Caki2 (cell line): ENCODE measurements around the gene POC1B. TPM values are rescaled to one million over a fixed set of nuclear protein-coding genes. Genes with fewer than 3 reads are reported as not detected.

Experiments used
- DNase-seq: peaks from one replicate; pipeline ENCODE4 v3.0.0-alpha.2; 2015; ENCODE audit warnings: low read depth
- in situ Hi-C: cut with HindIII; loops from 2 replicates; pipeline ENCODE4 v1.10.0; 2016; ENCODE audit warnings: low sequenced_read_pairs, low pct_unique_long_range_greater_than_20kb, mixed read lengths
- total RNA-seq: library from RNA; depleted of rRNA; stranded (reverse); fragments of >200 nt; shearing (Covaris generic); gene quantifications from 2 replicates; pipeline ENCODE4 v1.2.3, GENCODE V29; 2014; ENCODE audit warnings: low replicate concordance

POC1B gene
- total RNA-seq, 1 experiment from 2014 or later, result 7.8 TPM

DNA sequence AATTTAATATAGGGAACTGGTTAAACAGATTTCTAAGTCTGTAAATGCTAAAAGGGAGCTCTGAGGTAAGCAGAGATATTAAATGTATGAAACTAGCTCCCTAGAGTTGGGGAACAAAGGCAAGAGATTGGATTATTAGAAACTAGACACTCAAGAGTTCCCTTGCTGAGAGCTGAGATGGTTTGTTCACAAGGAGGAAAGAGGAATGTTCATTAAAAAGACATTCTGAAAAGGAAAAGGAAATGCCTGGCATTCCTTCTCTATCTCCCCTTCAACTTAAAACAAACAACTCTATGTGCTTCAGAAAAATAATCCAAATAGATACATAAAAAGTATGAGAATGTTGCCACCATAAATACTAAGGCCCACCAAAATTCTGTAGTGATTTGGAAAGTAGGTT lies 74.9 kb downstream of the POC1B start:
- no peak for DNase-seq
- in situ Hi-C loops, result loop anchor here (25.0 kb wide), 1 partner anchor 389 kb away; no protein-coding TSS in a partner anchor

DNA sequence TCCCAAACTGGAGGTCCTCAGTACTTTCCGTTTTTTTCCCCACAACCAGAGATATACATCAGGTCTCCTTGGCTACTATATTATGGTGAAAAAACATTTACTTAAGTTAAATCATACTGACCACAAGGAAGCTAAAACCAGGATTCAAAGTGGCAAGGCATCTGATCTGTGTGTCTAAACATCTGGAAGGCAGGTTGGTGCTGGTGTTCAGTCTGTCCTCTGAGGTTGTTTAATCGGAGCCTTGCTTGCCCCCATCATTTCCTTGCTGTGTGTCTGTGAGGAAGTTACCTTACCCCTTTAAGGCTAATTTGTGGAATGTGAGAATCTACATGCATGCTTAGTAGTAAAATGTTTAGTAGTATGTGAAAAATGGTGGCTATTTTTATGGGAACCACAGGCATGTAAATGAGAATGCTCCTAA lies 76.9 kb downstream of the POC1B start:
- in situ Hi-C loops, result no loop called here
- no peak for DNase-seq

DNA sequence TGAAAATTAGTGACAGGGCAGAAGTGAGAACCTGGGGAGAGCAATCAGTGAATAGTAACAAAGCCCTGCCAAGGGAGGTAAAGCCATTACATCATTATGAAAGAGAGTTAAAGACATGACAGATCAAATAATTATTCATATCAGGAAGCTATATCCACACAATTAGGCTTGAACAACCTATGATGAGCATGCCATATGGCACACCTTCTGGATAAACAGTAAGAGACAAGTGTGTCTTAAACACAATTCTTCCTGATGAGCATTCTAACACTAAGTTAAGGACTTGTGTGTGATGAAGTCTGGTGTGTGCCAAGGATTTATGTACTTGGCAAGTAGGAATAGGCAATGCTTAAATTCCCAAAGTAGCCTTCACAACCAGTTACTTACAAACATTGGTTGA lies 77.3 kb downstream of the POC1B start:
- in situ Hi-C loops, result no loop called here
- no peak for DNase-seq

DNA sequence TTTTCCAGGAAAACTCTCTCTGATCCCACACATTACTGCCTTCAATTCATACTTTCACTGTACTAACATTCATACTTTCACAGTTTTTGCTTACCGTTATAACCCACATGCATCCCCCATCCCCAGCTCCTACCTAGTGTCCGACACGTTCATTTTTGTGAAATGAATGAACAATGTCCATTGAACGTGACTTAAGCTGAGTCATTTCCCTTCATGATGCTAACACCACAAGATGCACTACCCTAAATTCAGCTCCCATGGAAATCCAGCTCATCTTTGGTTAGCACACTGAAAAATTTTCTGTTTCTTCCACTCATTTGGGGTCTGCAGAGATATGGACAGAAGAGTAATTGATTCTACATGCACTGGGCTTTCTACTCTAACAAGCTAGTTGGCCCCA lies 85.9 kb downstream of the POC1B start:
- in situ Hi-C loops, result no loop called here
- no peak for DNase-seq

DNA sequence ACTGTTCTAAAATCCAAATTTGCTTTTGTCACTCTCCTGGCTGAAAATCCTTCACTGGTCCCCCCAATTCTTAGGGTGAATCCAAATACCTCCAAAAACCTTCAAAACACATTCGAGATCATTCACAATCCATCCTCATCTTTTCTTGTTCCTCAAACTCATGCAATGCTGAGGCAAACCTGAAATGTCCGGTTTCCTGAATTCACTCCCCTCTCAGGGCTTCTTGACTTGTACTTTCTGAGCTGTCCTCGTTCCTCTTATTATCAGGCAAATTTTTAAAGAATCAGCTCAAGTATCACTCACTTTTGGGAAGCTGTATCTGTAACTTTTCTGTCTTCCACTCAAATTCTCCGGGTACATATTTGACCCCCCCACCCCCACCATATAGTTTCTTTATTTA lies 88.6 kb downstream of the POC1B start:
- in situ Hi-C loops, result no loop called here
- no peak for DNase-seq

DNA sequence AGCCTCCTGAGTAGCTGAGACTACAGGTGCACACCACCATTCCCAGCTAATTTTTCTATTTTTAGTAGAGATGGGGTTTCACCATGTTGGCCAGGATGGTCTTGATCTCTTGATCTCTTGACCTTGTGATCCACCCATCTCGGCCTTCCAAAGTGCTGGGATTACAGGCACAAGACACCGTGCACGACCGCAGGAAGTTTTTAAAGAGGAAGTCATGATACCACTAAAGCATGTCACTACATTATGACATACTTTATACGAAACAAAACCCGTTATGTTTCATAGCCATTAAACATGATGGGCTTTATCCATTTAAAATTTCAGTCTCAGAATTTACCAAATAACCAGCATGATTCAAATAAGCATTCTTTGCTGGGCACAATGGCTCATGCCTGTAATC lies 89.8 kb downstream of the POC1B start:
- DNase-seq, result no peak
- in situ Hi-C loops, result no loop called here

DNA sequence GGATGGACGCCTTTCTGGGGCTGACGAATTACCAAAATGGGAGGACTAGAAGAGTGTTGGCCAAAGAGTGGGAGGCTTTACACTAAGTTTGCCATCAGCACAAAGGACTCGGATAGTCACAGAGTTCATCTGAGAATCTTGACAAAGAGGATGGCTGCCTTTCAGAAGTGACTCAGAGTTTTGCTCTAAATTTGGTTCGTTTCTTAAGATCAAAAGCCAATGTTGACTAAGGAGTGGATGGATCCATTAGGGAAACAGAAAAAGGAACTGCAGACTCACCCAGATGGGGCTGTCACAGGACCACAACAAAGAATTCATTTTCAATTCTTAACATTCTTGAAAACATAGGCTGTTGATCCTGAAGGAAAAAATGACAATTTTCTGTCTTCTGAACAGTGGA lies 92.2 kb downstream of the POC1B start:
- in situ Hi-C loops, result no loop called here
- no peak for DNase-seq

DNA sequence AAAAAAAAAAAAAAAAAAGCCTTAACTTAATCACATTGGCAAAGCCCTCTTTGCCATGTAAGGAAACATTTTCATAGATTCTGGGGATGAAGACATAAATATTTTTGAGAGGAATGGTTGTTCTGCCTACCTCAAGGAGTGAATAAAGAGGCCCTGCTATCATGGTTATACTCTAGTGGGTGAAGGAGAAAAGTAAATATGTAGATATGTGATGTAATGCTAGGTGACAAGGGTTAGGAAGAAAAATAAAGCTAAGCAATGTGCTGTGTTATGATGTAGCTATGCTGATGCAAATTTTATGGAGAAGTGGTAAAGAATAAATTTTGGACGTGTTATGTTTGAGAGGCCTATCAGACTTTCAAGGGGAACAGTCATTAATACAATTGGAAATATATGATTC lies 93.5 kb downstream of the POC1B start:
- in situ Hi-C loops, result no loop called here
- no peak for DNase-seq

DNA sequence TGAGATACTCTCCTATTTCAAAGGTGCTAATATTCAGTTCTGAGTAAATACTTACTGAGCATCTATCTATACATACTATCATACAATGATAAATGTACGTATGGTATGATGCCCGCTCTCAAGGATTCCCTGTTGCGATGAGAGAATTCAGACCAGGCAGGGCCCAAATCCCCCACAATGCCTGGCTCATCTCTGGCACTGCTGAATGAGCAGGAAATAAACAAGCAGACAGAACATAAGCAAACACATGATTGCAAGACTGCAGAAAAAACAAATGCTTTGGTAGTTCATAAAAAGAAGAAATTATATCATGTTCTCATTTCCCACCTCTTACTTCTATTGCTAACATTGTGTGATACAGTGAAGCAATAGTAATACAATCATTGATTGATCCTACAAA lies 96.3 kb downstream of the POC1B start:
- in situ Hi-C loops, result no loop called here
- DNase-seq, result no peak

DNA sequence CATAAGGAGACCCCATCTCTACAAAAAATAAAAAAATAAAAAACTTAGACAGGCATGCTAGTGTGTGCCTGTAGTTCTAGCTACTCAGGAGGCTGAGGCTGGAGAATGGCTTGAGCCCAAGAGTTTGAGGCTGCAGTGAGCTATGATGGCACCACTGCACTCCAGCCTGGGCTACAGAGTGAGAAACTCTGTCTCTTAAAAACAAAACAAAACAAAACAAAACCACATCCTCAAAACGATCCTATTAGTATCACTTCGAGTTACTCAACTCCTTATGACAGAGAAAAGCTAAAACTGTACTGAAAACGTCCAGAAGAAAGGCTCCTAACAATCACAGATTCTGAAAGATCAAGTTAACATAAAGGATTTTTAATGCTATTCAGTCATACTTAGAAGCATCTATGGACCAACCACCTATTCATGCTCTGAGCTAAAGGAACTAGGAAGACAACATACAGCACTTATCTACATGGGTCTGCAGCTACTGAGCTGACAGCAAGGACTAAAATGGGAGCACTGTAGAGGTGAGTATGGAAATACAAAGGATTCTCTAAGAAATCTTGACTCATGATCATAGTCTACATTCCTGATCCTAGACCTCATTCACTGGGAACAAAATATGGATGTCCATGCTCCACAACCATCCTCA lies 98.2 kb downstream of the POC1B start:
- DNase-seq, result no peak
- in situ Hi-C loops, result no loop called here

DNA sequence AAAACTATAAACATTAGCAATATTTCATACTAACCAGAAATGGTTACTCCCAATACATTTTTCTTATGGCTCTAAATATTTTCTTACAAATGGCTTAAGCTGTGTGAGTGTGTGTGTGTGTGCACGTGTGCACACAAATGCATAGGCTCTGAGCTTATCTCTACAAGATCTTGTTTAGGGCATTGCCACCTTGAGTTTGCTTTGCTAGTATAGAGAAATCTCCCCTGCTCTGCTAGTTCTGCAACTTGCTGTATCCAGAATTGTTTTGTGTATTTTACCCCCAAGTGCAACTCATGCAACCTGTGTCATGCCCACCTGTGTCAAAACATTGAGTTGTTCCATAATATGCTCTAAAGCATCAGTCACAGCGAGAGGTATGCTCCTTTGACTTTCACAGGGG lies 101.0 kb downstream of the POC1B start:
- in situ Hi-C loops, result no loop called here
- DNase-seq, result no peak

DNA sequence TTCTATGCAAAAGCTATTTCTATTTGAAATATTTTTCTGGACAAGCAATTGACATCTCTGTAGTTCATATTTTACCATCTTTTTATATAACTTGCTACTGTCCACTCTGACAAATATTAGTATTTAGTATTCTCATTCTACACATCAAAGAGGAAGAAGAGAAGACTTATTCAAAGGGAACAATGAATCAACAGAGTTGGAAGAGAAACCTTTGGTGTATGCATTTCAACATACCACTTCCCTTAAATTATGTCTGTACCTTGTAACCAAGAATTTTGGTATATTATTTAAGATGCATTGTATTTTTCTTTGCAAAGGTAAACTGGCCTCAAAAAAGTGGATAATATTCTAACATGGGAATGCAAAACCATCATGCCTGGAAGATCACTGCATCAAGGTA lies 101.5 kb downstream of the POC1B start:
- in situ Hi-C loops, result no loop called here
- DNase-seq, result no peak

DNA sequence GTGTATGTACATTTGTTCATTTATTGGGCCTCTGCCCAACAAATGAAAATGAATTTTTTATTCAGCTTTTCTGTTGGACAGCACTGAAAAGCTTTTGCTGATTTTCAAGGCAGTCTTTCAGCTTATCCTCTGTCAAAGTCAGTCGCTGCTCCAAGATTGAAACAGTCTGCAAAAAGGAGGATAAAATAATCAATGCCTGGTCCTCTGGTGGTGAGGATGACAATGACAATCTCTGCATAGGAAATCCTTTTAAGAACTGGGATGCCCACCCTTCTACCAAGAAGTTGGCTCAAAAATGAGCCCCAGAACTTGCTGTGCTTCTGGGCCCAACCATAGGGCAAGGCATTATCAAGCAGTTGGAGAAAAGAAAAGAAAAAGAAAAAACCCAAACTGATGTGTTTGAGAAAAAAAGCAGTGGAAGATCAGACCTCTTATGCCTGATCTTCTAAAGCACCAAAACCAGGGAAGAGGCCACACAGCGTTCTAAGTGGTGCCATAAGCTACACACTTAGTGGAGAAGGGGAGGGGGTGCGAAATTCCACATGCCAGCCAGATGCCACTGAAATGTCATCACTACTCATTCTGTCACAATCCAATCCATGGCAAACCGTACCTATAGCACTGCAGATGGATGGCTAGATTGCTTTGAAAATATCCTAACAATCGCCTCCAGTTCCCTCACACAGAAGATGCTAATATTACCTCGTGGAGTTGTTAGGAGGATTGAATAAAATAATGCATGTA lies 104.6 kb downstream of the POC1B start:
- no peak for DNase-seq
- in situ Hi-C loops, result no loop called here

DNA sequence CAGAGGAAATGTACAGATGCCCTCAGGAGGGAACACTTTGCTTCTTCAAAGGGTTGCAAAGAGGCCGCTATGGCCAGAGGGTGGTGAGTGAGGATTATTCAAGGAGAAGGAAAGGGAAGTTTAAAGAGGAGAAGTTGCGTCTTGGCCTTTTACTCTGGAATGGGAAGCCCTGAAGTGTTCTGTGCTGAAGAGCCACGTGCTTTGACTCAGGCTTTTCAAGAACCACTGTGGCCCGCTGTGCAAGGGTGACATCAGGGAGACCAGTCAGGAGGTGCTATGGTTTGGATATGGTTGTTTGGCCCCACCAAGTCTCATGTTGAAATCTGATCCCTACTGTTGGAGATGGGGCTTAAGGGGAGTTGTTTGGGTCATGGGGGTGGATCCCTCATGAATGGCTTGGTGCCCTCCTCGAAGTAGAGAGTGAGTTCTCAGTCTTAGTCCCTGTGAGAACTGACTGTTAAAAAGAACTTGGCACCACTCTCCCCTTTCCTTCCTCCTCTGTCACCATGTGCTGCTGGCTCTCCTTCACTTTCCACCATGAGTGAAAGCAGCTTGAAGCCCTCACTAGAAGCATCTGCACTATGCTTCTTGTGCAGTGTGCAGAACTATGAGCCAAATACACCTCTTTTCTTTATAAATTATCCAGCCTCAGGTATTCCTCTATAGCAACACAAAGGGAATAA lies 107.5 kb downstream of the POC1B start:
- in situ Hi-C loops, result no loop called here
- DNase-seq, result no peak

DNA sequence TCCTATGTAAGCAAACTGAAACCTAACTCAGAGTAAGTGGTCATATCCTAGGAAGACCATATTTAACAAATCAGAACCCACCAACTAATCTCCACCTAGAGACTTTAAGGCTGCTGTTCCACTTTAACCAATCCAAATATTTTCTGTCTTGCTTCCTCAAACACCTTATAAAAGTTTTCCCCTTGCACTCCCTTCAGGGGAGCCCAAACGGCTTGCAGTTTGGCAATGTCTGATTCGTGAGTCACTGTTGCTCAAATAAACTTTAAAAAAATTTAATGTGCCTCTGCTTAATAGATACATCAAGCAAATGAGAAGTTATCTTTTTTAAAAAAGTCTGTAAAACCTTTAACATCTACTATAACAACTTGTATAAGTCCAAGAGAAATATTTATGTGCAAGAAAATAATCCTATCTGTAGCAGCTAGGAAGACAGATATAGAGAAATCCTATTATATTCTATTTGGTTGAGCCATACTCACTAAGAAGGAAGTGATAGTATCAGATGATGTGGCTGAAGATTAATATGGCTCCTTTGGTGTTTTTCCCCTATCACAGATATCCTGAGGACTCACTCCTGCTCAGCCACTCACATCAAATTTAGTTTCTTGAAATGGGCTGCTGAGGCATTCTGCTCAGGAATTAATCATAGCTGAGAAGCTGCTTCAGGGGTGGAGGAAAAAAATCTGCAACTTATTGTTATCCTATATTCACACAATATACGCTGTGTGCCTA lies 108.4 kb downstream of the POC1B start:
- in situ Hi-C loops, result no loop called here
- DNase-seq, result no peak

DNA sequence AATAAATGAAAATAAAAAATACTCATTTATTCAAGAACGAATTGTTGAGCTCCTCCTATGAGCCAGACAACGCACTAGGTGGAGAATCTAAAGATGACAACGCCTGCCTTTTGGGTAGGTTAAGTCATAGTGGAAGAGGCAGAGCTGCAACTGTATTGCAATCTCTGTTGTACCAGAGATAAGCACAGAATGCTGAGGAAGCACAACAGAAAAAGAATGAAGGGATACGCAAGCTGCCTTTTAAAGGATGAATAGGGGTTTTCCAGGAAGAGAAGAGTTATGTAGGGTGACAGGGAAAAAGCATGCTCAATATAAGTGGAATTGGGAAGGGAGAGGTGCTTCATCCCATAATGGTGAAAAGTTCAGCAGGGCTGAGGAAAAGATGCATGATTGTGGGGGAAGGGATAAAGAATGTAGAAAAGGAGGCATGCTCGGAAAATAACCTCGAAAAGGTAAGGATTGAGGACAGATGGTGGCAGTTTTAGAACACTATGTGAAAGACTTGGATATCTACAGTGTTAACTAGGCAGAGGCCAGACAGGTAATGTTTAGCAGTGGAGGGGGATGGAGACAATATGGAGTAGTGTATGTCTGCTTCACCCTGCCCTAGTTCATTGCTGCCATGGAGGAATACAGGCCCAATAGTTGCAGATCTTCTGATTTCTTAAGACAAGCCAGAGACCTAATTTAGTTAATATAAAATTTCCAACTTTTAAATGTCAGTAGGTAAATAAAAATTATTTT lies 109.6 kb downstream of the POC1B start:
- no peak for DNase-seq
- in situ Hi-C loops, result no loop called here

DNA sequence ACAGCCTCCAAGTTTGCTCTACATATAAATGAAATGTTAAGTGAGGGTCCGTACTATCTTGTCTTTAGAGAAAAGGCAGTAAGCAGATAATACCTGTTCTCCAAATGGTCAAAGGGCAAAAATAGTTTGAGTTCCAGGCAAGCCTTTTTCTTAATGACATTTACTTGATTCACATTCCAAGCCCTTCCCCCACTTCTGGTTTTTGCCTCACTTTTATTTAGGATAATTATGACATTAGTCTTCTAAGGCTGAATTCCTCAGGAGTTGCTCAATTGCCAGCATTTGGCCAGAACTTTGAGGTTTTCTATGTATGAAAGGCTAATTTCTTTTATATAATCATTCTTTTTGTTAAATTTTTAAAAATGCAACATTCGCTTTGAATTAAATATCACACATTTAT lies 111.0 kb downstream of the POC1B start:
- in situ Hi-C loops, result no loop called here
- no peak for DNase-seq

DNA sequence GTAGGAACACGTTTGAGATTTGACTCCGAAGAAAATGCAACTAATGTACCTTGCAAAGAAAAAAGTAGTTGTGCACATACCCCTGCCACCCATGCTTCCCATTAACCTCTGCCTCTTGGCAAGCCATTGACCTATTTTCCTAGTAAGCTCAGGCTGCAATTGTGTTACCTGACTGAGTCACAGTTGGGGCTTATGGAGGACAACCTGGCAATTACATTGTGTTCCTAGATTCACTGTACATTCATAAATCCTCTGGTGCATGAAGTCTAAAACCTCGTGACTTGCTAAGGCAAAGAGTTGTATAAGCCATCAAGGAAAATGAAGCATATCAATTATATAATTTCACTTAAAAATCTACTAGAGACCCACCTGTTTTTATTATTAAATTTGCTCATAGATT lies 111.5 kb downstream of the POC1B start:
- in situ Hi-C loops, result no loop called here
- DNase-seq, result no peak
